Panc1 (cell line): ENCODE results near the gene MECR. TPM values are rescaled to one million over a fixed set of nuclear protein-coding genes. Genes with fewer than 3 reads are reported as not detected.

Experiments
- ATAC-seq: fragments of 200-7000 bp; cut with Tn5 transposase; 2 replicates; pipeline ENCODE4 v1.9.1; 2020; ENCODE audit warnings: mild to moderate bottlenecking, moderate library complexity
- BruUV-seq: library from RNA; stranded (reverse); fragments of 400-500 nt; replicated peaks from 2 replicates; lab custom pipeline; 2021; lab: Mats Ljungman, UMichigan
- CTCF ChIA-PET: fragments of 300-600 bp; sonication (Branson Sonifier 250); formaldehyde crosslinking; loops from one replicate; lab custom pipeline; 2022; ENCODE audit warnings: antibody characterized with exemption; lab: Charles Lee
- POLR2A ChIA-PET: fragments of 300-600 bp; sonication (Branson Sonifier 250); formaldehyde crosslinking; loops from one replicate; lab custom pipeline; 2022; ENCODE audit warnings: antibody characterized with exemption; lab: Charles Lee
- DNase-seq: peaks from one replicate; pipeline ENCODE4 v3.0.0-alpha.2; 2010; ENCODE audit warnings: low read depth, low spot score
- H3K27ac ChIP-seq: 2 replicates; pipeline ENCODE4 v1.5.1; 2011; ENCODE audit warnings: mild to moderate bottlenecking, low read length, inconsistent platforms
- H3K27me3 ChIP-seq: fragments of 200-500 bp; sonication (Bioruptor generic); 2 replicates; pipeline ENCODE4 v1.6.0; 2014; ENCODE audit warnings: low read length, inconsistent platforms; ENCODE audit not compliant: control insufficient read depth, insufficient read depth
- H3K36me3 ChIP-seq: fragments of 200-500 bp; sonication (Bioruptor generic); 2 replicates; pipeline ENCODE4 v1.5.1; 2014; ENCODE audit warnings: inconsistent platforms, mild to moderate bottlenecking, low read length, moderate library complexity; ENCODE audit not compliant: control insufficient read depth, insufficient read depth
- H3K4me1 ChIP-seq: 2 replicates; pipeline ENCODE4 v1.5.1; 2011; ENCODE audit warnings: inconsistent platforms, mild to moderate bottlenecking, low read length, moderate library complexity; ENCODE audit not compliant: control insufficient read depth, insufficient read depth
- H3K4me3 ChIP-seq, 2 experiments: 2 replicates each; pipeline ENCODE4 v1.5.1; 2011 to 2012; ENCODE audit warnings: low read depth in 2 of 2, low read length in 2 of 2, mild to moderate bottlenecking in 2 of 2, inconsistent platforms in 1 of 2, moderate library complexity in 1 of 2
- H3K9me3 ChIP-seq: fragments of 200-500 bp; sonication (Bioruptor generic); 2 replicates; pipeline ENCODE4 v1.5.1; 2014; ENCODE audit warnings: low read depth, mild to moderate bottlenecking, inconsistent platforms, low read length, moderate library complexity; ENCODE audit not compliant: control insufficient read depth, insufficient read depth
- POLR2AphosphoS5 ChIP-seq: IDR thresholded peaks from 2 replicates; pipeline ENCODE4 v1.6.1; 2012; ENCODE audit warnings: mild to moderate bottlenecking, low read depth, low read length, moderate library complexity
- REST ChIP-seq, 2 experiments: IDR thresholded peaks; 2 replicates each; pipeline ENCODE4 v1.6.1; 2011 to 2012; ENCODE audit warnings: low read depth in 2 of 2, control low read depth in 1 of 2, low read length in 1 of 2, mild to moderate bottlenecking in 1 of 2, moderate library complexity in 1 of 2; ENCODE audit not compliant: insufficient read depth in 1 of 2
- SIN3A ChIP-seq: IDR thresholded peaks from 2 replicates; pipeline ENCODE4 v1.6.1; 2012; ENCODE audit warnings: low read depth, mild to moderate bottlenecking, low read length, moderate library complexity, borderline replicate concordance; ENCODE audit not compliant: insufficient read depth
- TCF7L2 ChIP-seq: IDR thresholded peaks from 2 replicates; pipeline ENCODE4 v1.6.1; 2011; ENCODE audit warnings: mild to moderate bottlenecking, low read depth, low read length, inconsistent platforms
- in situ Hi-C: cut with HindIII; loops from 2 replicates; pipeline ENCODE4 v1.10.0; 2016; ENCODE audit warnings: low sequenced_read_pairs, low pct_unique_long_range_greater_than_20kb
- intact Hi-C: fragments of 100-400 bp; cut with micrococcal nuclease; formaldehyde crosslinking; loops from one replicate; pipeline ENCODE4 v1.10.0; 2022; ENCODE audit not compliant: unreplicated experiment
- total RNA-seq: library from RNA; stranded (reverse); gene quantifications from one replicate; pipeline ENCODE4 v1.2.1, GENCODE V29; 2021; ENCODE audit not compliant: unreplicated experiment
- TF ChIP-seq, protein P1 (sequence below): fragments of 450-650 bp; IDR thresholded peaks from 2 replicates; pipeline ENCODE4 v1.5.1; 2017; ENCODE audit warnings: mild to moderate bottlenecking

The MECR gene
- total RNA-seq, 1 experiment from 2014 or later: 25.7 TPM

- no peak overlapping the region for H3K4me3 ChIP-seq
- ATAC-seq: no peak
- BruUV-seq: no TSS peak
- intact Hi-C loops (loop anchor here (10.0 kb wide), 1 partner anchor 472 kb away; no protein-coding TSS in a partner anchor), in situ Hi-C loops (no loop called here)
- no peak for TF ChIP-seq SIN3A
- TF ChIP-seq TCF7L2: no peak
- TF ChIP-seq REST (IDR thresholded peaks at IDR 0.05; ENCODE audit: insufficient read depth in 1 of 2, low read depth in 2 of 2, low read length in 1 of 2): no peak
- TF ChIP-seq, protein P1, sequence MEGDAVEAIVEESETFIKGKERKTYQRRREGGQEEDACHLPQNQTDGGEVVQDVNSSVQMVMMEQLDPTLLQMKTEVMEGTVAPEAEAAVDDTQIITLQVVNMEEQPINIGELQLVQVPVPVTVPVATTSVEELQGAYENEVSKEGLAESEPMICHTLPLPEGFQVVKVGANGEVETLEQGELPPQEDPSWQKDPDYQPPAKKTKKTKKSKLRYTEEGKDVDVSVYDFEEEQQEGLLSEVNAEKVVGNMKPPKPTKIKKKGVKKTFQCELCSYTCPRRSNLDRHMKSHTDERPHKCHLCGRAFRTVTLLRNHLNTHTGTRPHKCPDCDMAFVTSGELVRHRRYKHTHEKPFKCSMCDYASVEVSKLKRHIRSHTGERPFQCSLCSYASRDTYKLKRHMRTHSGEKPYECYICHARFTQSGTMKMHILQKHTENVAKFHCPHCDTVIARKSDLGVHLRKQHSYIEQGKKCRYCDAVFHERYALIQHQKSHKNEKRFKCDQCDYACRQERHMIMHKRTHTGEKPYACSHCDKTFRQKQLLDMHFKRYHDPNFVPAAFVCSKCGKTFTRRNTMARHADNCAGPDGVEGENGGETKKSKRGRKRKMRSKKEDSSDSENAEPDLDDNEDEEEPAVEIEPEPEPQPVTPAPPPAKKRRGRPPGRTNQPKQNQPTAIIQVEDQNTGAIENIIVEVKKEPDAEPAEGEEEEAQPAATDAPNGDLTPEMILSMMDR: no peak
- TF ChIP-seq POLR2AphosphoS5: no peak
- H3K36me3 ChIP-seq: no peaks in the 10 kb centered on the region; the same call in 1 of the 2 replicates
- POLR2A ChIA-PET: no interaction called here
- CTCF ChIA-PET: no interaction called here
- peaks cover 16% of the 10 kb centered on the region for H3K4me1 ChIP-seq
- DNase-seq: no peak
- H3K9me3 ChIP-seq: no peaks in the 10 kb centered on the region
- peaks cover 4% of the 10 kb centered on the region for H3K27me3 ChIP-seq
- H3K27ac ChIP-seq: no peak overlapping the region
These were observed 1.7 kb upstream of the MECR start for GRCh38 chr1:29232387-29232786.

DNA sequence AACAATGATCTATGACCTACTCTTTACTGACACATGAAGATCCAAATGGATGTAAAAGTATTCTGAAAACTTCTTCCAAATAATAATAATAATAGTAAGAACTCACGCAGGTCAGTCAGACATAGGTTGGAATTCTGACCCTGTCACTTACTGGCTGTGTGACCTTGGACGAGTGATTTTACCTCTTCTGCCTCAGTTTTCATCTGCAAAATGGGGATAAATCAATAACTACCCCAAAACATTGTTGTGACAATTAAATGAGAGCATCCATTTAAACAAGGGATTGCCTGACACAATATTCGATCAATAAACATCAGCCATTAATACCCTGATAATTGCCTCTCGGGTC lies 556 bp downstream of the MECR start:
- H3K4me1 ChIP-seq: peaks cover 10% of the 10 kb centered on the region
- peak overlapping the region; percentile 98 to 99 for H3K4me3 ChIP-seq
- H3K27me3 ChIP-seq: no peaks in the 10 kb centered on the region
- intact Hi-C loops (loop anchor here (10.0 kb wide), 1 partner anchor 475 kb away; no protein-coding TSS in a partner anchor), in situ Hi-C loops (no loop called here)
- TF ChIP-seq POLR2AphosphoS5: no peak
- TF ChIP-seq SIN3A: no peak
- TF ChIP-seq, protein P1: no peak
- no peak for TF ChIP-seq REST (IDR thresholded peaks at IDR 0.05; ENCODE audit: insufficient read depth in 1 of 2, low read depth in 2 of 2, low read length in 1 of 2)
- no peak for TF ChIP-seq TCF7L2
- DNase-seq: no peak
- BruUV-seq: no TSS peak
- H3K27ac ChIP-seq: peak overlapping the region; percentile 86
- no peaks in the 10 kb centered on the region; the same call in 1 of the 2 replicates for H3K36me3 ChIP-seq
- H3K9me3 ChIP-seq: no peaks in the 10 kb centered on the region
- CTCF ChIA-PET: no interaction called here
- POLR2A ChIA-PET: no interaction called here
- ATAC-seq: no peak
